ENCODE data around the gene CRACDL. TPM values are rescaled to one million over a fixed set of nuclear protein-coding genes. Genes with fewer than 3 reads are reported as not detected.
"Not testable (repeated sequence)": the region's sequence is repeated elsewhere in the genome, so short reads cannot be mapped to it uniquely, and the experiment has no call there.

Gene CRACDL
- total and polyA plus RNA-seq, 7 donors, result 0.36 to 8.8 (median 1.5) TPM

- TF ChIP-seq POLR2AphosphoS5 (IDR thresholded peaks at IDR 0.05) (no peak), CTCF (IDR thresholded peaks at IDR 0.05) (no peak), POLR2A (IDR thresholded peaks at IDR 0.05) (no peak), EP300 (IDR thresholded peaks at IDR 0.05) (no peak)
- Histone ChIP-seq H3K9me3 (no peaks in the 10 kb centered on the region), H3K4me1 (no peaks in the 10 kb centered on the region), H3K27me3 (no peaks in the 10 kb centered on the region), H3K4me3 (no peak overlapping the region), H3K27ac (no peak overlapping the region), H3K36me3 (no peaks in the 10 kb centered on the region)
- 92 to 95% methylated on average over 9 of the region's 9 CpGs for WGBS, 2 donors
- intact Hi-C loops (cut with DNase I), result no loop called here
- DNase-seq, result no peak
These were observed 33.0 kb downstream of the CRACDL start for GRCh38 chr2:98903064-98903355.

- no peak overlapping the region for H3K27ac ChIP-seq
- no peaks in the 10 kb centered on the region for H3K27me3 ChIP-seq
- H3K36me3 ChIP-seq, result no peaks in the 10 kb centered on the region
- intact Hi-C loops (cut with DNase I), result no loop called here
- WGBS, 2 donors, result 89 to 92% methylated on average over 25 of the region's 25 CpGs
- no peaks in the 10 kb centered on the region for H3K9me3 ChIP-seq
- H3K4me3 ChIP-seq, result no peak overlapping the region
- TF ChIP-seq CTCF (IDR thresholded peaks at IDR 0.05), result no peak
- no peak for TF ChIP-seq POLR2AphosphoS5 (IDR thresholded peaks at IDR 0.05)
- TF ChIP-seq EP300 (IDR thresholded peaks at IDR 0.05), result no peak
- no peak for TF ChIP-seq POLR2A (IDR thresholded peaks at IDR 0.05)
- DNase-seq, result peak; percentile 38
- H3K4me1 ChIP-seq, result no peaks in the 10 kb centered on the region
These were observed 33.6 kb downstream of the CRACDL start for GRCh38 chr2:98902209-98903063.

GRCh38 chr2:98901702-98902101 is 34.3 kb downstream of the CRACDL start:
- intact Hi-C loops (cut with DNase I), result no loop called here
- no peaks in the 10 kb centered on the region for H3K4me1 ChIP-seq
- TF ChIP-seq EP300 (IDR thresholded peaks at IDR 0.05) (no peak), CTCF (IDR thresholded peaks at IDR 0.05) (no peak), POLR2A (IDR thresholded peaks at IDR 0.05) (no peak), POLR2AphosphoS5 (IDR thresholded peaks at IDR 0.05) (no peak)
- WGBS, 2 donors, result 89 to 95% methylated on average over 11 of the region's 11 CpGs
- no peaks in the 10 kb centered on the region for H3K36me3 ChIP-seq
- H3K27ac ChIP-seq, result no peak overlapping the region
- DNase-seq, result peak; percentile 19
- no peak overlapping the region for H3K4me3 ChIP-seq
- H3K27me3 ChIP-seq, result no peaks in the 10 kb centered on the region
- H3K9me3 ChIP-seq, result no peaks in the 10 kb centered on the region

GRCh38 chr2:98901291-98901690 is 34.7 kb downstream of the CRACDL start:
- TF ChIP-seq EP300 (IDR thresholded peaks at IDR 0.05) (no peak), POLR2A (IDR thresholded peaks at IDR 0.05) (no peak), POLR2AphosphoS5 (IDR thresholded peaks at IDR 0.05) (no peak)
- Histone ChIP-seq H3K9me3 (no peaks in the 10 kb centered on the region), H3K27me3 (no peaks in the 10 kb centered on the region), H3K27ac (no peak overlapping the region), H3K4me1 (no peaks in the 10 kb centered on the region), H3K4me3 (no peak overlapping the region), H3K36me3 (no peaks in the 10 kb centered on the region)
- 90 to 91% methylated on average over 3 of the region's 3 CpGs for WGBS, 2 donors
- peak; percentile 39 for DNase-seq
- intact Hi-C loops (cut with DNase I), result no loop called here

GRCh38 chr2:98900721-98901120 is 35.3 kb downstream of the CRACDL start:
- Histone ChIP-seq H3K27me3 (no peaks in the 10 kb centered on the region), H3K27ac (no peak overlapping the region), H3K4me1 (no peaks in the 10 kb centered on the region), H3K9me3 (no peaks in the 10 kb centered on the region), H3K36me3 (no peaks in the 10 kb centered on the region), H3K4me3 (no peak overlapping the region)
- peak; percentile 49 for DNase-seq
- TF ChIP-seq CTCF (IDR thresholded peaks at IDR 0.05) (no peak), POLR2A (IDR thresholded peaks at IDR 0.05) (no peak), EP300 (IDR thresholded peaks at IDR 0.05) (no peak), POLR2AphosphoS5 (IDR thresholded peaks at IDR 0.05) (no peak)
- intact Hi-C loops (cut with DNase I), result no loop called here
- WGBS, 2 donors, result 84 to 86% methylated on average over 8 of the region's 8 CpGs

GRCh38 chr2:98899703-98900078 is 36.3 kb downstream of the CRACDL start:
- H3K9me3 ChIP-seq; H3K4me1 ChIP-seq; DNase-seq; H3K4me3 ChIP-seq; H3K27ac ChIP-seq; intact Hi-C loops (cut with DNase I); H3K36me3 ChIP-seq; H3K27me3 ChIP-seq: not testable (repeated sequence)
- 90 to 91% methylated on average over 2 of the region's 2 CpGs for WGBS, 2 donors
